Body of pancreas (tissue), 4 donors: ENCODE results near the gene CALCOCO2. TPM values are rescaled to one million over a fixed set of nuclear protein-coding genes. Genes with fewer than 3 reads are reported as not detected.
"Not testable (repeated sequence)": the region's sequence is repeated elsewhere in the genome, so short reads cannot be mapped to it uniquely, and the experiment has no call there.

Experiments used
- ATAC-seq: fragments of 150-250 bp; one replicate; pipeline ENCODE4 v1.9.1; 2016
- DNase-seq, 4 donors: peaks; one replicate each; pipeline ENCODE4 v3.0.0-alpha.2; 2019
- H3K27ac ChIP-seq, 4 donors: fragments of 200-600 bp; sonication (generic); 1 replicate in 3 of 4; 2 replicates in 1 of 4; pipeline versions ENCODE4 v1.5.1 to v1.6.1; 2016 to 2019; ENCODE audit warnings: mild to moderate bottlenecking in 1 of 4, mixed read lengths in 1 of 4, moderate library complexity in 1 of 4
- H3K27me3 ChIP-seq, 2 donors: fragments of 200-600 bp; sonication (generic); one replicate each; pipeline ENCODE4 v1.6.0; 2016; ENCODE audit warnings: mild to moderate bottlenecking in 1 of 2
- H3K36me3 ChIP-seq, 2 donors: fragments of 200-600 bp; sonication (generic); replicated peaks in 1 of 2; 2 replicates each; pipeline ENCODE4 v1.5.1; 2016; ENCODE audit warnings: low read depth in 2 of 2; ENCODE audit not compliant: insufficient read depth in 1 of 2
- H3K4me1 ChIP-seq: fragments of 200-600 bp; sonication (generic); one replicate; pipeline ENCODE4 v1.6.0; 2016
- H3K4me3 ChIP-seq, 2 donors: fragments of 200-600 bp; sonication (generic); 1 replicate in 1 of 2; 2 replicates in 1 of 2; pipeline ENCODE4 v1.5.1; 2016 to 2019
- H3K9me3 ChIP-seq, 3 donors: fragments of 200-600 bp; sonication (generic); 1 replicate in 2 of 3; 2 replicates in 1 of 3; pipeline ENCODE4 v1.5.1; 2016
- POLR2A ChIP-seq, 3 donors: fragments of 450-650 bp; IDR thresholded peaks; one replicate each; pipeline ENCODE4 v1.6.1; 2016; ENCODE audit warnings: antibody characterized with exemption in 3 of 3, mild to moderate bottlenecking in 2 of 3
- WGBS, 2 donors: methylation state at CpG; one replicate each; pipeline ENCODE4 v1.1.5; 2017; 5-methylcytosine and 5-hydroxymethylcytosine counted together
- intact Hi-C: fragments of 100-400 bp; cut with DNase I; formaldehyde crosslinking; loops from one replicate; pipeline ENCODE4 v1.15.1; 2023
- total RNA-seq, 2 donors: library from RNA; depleted of rRNA; stranded (reverse); fragments of >200 nt; gene quantifications; one replicate each; pipeline ENCODE4 v1.1.0, GENCODE V29; 2016
- TF ChIP-seq, protein P1 (sequence below), 7 experiments: fragments of 450-650 bp in 4 of 7; fragments of 200-600 bp in 3 of 7; sonication (generic) in 3 of 7; IDR thresholded peaks; one replicate each; pipeline ENCODE4 v1.5.1; 2016 to 2019; ENCODE audit warnings: antibody characterized with exemption in 7 of 7

Gene CALCOCO2
- total RNA-seq, 2 donors from 2014 or later = 62.8 to 69.9 TPM

DNA sequence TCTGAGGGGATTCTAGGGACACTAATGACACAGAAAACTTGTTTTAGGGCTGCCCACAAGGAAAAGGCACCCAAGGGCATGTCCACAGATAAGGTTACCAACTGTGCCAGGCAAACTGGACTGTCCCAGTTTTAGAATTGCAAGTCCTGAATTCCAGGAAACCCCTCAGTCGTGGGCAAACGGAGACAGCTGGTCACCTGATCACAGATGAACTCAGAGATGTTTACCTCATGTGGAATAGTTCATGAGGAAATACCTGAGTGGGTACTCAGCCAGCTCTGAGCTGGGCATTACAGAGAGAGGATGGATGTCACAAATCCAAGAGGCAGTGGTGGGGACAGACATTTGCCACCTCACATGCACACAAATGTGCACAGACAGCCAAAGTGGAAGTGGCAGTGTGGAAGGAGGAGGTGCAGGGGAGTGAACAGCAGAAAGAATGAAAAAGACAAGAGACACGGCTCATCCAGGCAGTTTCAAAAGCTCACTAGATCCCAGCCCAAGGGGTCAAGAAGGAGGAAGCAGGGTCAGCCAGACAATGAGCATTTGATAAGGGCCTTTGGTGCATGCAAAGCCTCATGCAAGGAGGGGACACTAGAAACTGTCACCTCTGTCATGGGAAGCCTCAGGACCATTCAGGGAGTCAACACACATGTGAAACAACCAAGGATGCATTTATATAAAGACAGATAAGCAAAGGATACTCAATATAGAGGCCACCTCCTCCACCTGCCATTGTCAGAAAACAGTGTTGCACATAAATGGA lies 38.6 kb upstream of the CALCOCO2 start:
- DNase-seq (no peak), ATAC-seq (no peak)
- Histone ChIP-seq H3K36me3 (no peaks in the 10 kb centered on the region), H3K27me3 (no peaks in the 10 kb centered on the region), H3K27ac (no peak overlapping the region), H3K4me1 (peaks cover 24% of the 10 kb centered on the region), H3K4me3 (no peak overlapping the region), H3K9me3 (no peaks in the 10 kb centered on the region)
- 20% methylated on average over 3 of the region's 3 CpGs for WGBS, 2 donors
- no peak for TF ChIP-seq POLR2A (IDR thresholded peaks at IDR 0.05)
- TF ChIP-seq, protein P1, sequence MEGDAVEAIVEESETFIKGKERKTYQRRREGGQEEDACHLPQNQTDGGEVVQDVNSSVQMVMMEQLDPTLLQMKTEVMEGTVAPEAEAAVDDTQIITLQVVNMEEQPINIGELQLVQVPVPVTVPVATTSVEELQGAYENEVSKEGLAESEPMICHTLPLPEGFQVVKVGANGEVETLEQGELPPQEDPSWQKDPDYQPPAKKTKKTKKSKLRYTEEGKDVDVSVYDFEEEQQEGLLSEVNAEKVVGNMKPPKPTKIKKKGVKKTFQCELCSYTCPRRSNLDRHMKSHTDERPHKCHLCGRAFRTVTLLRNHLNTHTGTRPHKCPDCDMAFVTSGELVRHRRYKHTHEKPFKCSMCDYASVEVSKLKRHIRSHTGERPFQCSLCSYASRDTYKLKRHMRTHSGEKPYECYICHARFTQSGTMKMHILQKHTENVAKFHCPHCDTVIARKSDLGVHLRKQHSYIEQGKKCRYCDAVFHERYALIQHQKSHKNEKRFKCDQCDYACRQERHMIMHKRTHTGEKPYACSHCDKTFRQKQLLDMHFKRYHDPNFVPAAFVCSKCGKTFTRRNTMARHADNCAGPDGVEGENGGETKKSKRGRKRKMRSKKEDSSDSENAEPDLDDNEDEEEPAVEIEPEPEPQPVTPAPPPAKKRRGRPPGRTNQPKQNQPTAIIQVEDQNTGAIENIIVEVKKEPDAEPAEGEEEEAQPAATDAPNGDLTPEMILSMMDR (IDR thresholded peaks at IDR 0.05) = no peak
- intact Hi-C loops = no loop called here

DNA sequence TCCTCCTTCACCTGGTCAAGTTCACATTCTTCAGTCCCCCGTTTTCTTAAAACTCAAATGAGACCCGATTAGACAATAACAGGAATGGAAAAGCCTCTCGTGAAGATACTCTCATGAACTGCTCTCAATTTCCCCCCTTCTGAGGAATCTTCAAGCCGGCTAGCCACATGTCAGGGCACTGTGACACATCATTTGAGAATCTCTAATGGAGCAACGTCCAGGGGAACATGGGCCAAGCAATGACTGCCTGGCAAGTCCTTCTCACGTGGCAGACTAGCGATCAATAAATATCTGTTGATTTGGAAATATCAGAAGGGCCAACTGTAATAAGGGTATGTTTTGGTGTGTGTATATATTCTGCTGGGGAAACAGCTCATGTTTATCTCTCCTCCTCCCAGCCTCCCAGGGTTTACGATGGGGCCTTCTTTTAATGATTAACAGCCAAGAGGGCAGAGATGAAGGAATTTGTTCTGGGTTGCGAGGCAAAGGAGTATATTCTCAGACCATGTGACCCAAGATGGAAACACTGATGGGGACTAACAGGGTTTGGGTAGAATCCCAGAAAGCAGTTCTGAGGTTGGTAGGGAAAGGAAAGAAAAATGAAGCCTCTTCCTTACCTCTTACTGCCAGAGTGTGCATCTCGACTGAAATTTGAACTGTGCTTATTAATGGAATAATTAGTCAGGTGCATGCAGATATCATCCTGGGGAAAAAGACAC lies 35.2 kb upstream of the CALCOCO2 start:
- no peaks in the 10 kb centered on the region for H3K9me3 ChIP-seq
- H3K27me3 ChIP-seq = no peaks in the 10 kb centered on the region
- WGBS, 2 donors = 28 to 36% methylated on average over 10 of the region's 10 CpGs
- H3K4me3 ChIP-seq = no peak overlapping the region
- intact Hi-C loops = no loop called here
- H3K36me3 ChIP-seq = no peaks in the 10 kb centered on the region
- H3K4me1 ChIP-seq = peaks cover 37% of the 10 kb centered on the region
- H3K27ac ChIP-seq = peak overlapping the region in 3 of 4 donors; percentile 4 to 69 (median 61)
- TF ChIP-seq POLR2A (IDR thresholded peaks at IDR 0.05) = no peak
- TF ChIP-seq, protein P1 (IDR thresholded peaks at IDR 0.05) = no peak
- DNase-seq = peak in 3 of 4 donors; percentile 19 to 50 (median 48)
- ATAC-seq = peak; percentile 83

DNA sequence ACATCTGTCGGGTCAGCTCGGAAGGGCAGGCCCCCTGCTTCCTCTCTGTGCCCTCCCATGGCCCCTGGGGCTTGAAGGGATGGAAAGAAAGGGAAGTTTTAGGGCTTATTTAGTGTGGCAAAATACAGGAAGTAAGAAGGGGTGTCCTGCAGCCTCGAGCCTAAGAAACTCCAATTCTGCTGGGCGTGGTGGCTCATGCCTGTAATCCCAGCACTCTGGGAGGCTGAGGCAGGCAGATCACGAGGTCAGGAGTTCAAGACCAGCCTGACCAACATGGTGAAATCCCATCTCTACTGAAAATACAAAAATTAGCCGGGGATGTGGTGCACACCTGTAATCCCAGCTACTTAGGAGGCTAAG lies 34.7 kb upstream of the CALCOCO2 start:
- intact Hi-C loops = not testable (repeated sequence)
- H3K27ac ChIP-seq = peak overlapping the region in 3 of 4 donors; percentile 4 to 69 (median 61)

DNA sequence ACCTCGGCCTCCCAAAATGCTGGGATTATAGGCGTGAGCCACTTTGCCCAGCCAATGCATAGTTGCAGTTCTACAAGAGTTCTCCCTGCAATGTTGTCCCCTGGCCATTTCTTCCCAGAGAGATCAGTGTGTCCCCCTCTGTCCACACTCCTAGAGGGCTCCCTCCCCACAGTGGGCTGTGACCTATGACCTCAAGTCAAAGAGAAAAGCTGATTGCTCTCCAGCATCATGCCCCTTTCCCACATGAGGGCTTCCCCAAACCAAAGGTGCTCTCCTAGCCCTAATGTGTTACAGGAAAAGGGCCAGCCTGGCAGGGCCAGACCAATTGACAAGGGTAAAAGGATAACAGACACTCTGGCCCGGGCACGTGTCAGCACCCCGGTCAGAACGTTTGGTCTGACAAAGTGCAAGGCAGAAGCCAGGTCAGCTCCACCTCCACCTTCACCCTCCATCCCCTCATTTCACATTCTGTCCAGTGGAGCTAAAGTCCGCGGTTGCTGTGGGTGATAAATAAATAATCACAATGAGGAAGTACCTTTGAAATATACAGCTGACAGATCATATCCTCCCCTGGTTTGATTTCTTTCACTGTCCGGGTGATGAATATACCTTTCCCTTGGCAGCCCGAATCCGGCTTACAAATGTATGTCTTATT lies 31.6 kb upstream of the CALCOCO2 start:
- Histone ChIP-seq H3K9me3 (no peaks in the 10 kb centered on the region), H3K36me3 (no peaks in the 10 kb centered on the region), H3K27me3 (no peaks in the 10 kb centered on the region), H3K4me1 (peaks cover 65% of the 10 kb centered on the region), H3K27ac (peak overlapping the region in 2 of 4 donors; percentile 40 to 51), H3K4me3 (no peak overlapping the region)
- 30 to 49% methylated on average over 9 to 11 of the region's 11 CpGs for WGBS, 2 donors
- TF ChIP-seq, protein P1 (IDR thresholded peaks at IDR 0.05) = no peak
- no peak for TF ChIP-seq POLR2A (IDR thresholded peaks at IDR 0.05)
- ATAC-seq = no peak
- intact Hi-C loops = no loop called here
- DNase-seq = peak in 1 of 4 donors; percentile 11

More for the DNA sequence above, 34.7 kb upstream of the CALCOCO2 start:
- H3K4me1 ChIP-seq = peaks cover 42% of the 10 kb centered on the region
- 46 to 47% methylated on average over 6 of the region's 6 CpGs for WGBS, 2 donors
- H3K36me3 ChIP-seq, DNase-seq, ATAC-seq, H3K27me3 ChIP-seq, H3K9me3 ChIP-seq, H3K4me3 ChIP-seq: not testable (repeated sequence)

DNA sequence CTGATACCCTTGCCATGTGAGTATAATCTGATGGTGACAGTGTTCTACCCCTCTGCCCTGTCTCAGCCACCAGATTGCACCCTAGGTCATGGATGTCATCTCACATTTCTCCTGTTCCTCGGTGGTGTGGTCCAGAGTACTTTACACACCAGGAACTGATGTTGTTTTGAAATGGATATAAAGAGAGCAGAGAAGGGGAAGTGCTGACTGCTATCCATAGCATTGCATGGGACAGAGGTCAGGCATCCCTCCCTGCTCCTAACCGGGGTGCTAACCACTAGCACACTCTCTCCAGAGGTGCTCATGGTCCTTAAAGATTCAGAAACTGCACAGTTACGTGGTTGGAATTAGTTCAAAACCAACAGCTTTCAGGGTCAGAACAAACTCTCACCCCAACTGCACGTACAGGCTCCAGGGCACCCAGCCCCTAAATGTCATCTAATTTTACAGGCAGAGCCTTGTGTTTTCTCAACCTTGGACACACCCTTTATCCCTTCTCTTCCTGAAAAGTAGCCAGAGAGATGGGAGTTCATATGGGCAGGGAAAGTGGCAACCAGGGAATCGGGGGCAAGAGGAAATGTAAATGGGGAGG lies 30.1 kb upstream of the CALCOCO2 start:
- H3K27ac ChIP-seq = no peak overlapping the region
- DNase-seq (no peak), ATAC-seq (no peak)
- no peak for TF ChIP-seq POLR2A (IDR thresholded peaks at IDR 0.05)
- TF ChIP-seq, protein P1 (IDR thresholded peaks at IDR 0.05) = no peak
- 34 to 39% methylated on average over 5 of the region's 5 CpGs for WGBS, 2 donors
- H3K9me3 ChIP-seq = no peaks in the 10 kb centered on the region
- H3K27me3 ChIP-seq = peaks cover 0 to 4% of the 10 kb centered on the region in 2 donors
- intact Hi-C loops = loop anchor here (10.0 kb wide), 1 partner anchor 234 kb away; no protein-coding TSS in a partner anchor
- no peak overlapping the region for H3K4me3 ChIP-seq
- H3K4me1 ChIP-seq = peaks cover 61% of the 10 kb centered on the region
- no peaks in the 10 kb centered on the region for H3K36me3 ChIP-seq
